ENCODE data around the gene TMEM167B.

TMEM167B gene

DNA sequence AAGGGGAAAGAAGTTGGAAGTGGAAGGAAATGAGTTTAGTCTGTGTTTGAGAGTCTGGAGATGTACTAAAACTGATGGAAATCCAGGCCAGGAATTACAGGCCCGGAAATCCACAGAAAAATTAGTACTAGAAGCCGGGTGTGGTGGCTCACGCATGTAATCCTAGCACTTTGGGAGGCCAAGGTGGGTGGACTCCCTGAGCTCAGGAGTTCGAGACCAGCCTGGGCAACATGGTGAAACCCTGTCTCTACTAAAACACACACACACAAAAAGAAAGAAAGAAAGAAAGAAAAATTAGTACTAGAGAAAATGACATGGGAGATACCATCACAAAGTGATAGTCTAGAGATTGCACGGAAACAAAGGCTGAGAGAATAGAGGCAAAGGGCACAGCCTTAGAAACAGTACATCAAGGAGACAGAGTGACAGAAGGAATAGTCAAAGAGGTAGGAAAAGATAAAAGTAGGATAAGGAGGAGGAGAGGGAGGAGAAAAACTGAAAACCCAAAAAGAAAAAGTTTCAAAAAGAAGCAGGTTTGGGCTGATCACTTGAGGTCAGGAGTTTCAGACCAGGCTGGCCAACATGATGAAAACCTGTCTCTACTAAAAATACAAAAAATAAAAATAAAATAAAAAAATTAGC, 10.0 kb upstream of the TMEM167B start:
- TF ChIP-seq, protein P1, sequence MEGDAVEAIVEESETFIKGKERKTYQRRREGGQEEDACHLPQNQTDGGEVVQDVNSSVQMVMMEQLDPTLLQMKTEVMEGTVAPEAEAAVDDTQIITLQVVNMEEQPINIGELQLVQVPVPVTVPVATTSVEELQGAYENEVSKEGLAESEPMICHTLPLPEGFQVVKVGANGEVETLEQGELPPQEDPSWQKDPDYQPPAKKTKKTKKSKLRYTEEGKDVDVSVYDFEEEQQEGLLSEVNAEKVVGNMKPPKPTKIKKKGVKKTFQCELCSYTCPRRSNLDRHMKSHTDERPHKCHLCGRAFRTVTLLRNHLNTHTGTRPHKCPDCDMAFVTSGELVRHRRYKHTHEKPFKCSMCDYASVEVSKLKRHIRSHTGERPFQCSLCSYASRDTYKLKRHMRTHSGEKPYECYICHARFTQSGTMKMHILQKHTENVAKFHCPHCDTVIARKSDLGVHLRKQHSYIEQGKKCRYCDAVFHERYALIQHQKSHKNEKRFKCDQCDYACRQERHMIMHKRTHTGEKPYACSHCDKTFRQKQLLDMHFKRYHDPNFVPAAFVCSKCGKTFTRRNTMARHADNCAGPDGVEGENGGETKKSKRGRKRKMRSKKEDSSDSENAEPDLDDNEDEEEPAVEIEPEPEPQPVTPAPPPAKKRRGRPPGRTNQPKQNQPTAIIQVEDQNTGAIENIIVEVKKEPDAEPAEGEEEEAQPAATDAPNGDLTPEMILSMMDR (conservative IDR thresholded peaks at IDR 0.05; ENCODE audit: low read depth, low read length), result no peak
- DNase-seq (ENCODE audit: low read depth), result no peak
- no peak overlapping the region for H3K4me3 ChIP-seq (ENCODE audit: low read length)

GRCh38 chr1:109083501-109083900, 7.1 kb upstream of the TMEM167B start:
- no peak overlapping the region for H3K4me3 ChIP-seq (ENCODE audit: low read length)
- no peak for DNase-seq (ENCODE audit: low read depth)
- TF ChIP-seq, protein P1 (conservative IDR thresholded peaks at IDR 0.05; ENCODE audit: low read depth, low read length), result no peak

DNA sequence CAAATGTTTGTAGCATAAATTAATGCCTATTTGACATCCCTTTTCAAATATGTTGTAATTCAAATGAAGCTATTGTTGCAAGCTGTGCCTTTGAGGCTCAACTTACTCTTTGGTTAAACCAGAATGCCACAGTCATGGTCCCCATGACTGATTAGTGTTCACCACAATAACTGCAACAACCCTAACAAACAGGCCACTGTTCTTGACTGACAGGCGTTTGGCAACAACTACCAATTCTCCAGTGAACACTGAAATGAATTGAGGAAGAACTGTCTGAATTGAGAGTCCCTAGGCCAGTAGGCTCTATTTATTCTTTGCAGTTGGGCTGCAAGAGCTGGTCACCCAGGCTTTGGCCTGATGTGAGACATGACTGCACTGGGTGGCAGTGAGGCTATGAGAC, 6.6 kb upstream of the TMEM167B start:
- DNase-seq (ENCODE audit: low read depth), result no peak
- no peak overlapping the region for H3K4me3 ChIP-seq (ENCODE audit: low read length)
- TF ChIP-seq, protein P1 (conservative IDR thresholded peaks at IDR 0.05; ENCODE audit: low read depth, low read length), result no peak

- TF ChIP-seq, protein P1 (conservative IDR thresholded peaks at IDR 0.05; ENCODE audit: low read depth, low read length), result no peak
- DNase-seq (ENCODE audit: low read depth), result no peak
- no peak overlapping the region for H3K4me3 ChIP-seq (ENCODE audit: low read length)
Observed at GRCh38 chr1:109084563-109085517, 5.7 kb upstream of the TMEM167B start.

DNA sequence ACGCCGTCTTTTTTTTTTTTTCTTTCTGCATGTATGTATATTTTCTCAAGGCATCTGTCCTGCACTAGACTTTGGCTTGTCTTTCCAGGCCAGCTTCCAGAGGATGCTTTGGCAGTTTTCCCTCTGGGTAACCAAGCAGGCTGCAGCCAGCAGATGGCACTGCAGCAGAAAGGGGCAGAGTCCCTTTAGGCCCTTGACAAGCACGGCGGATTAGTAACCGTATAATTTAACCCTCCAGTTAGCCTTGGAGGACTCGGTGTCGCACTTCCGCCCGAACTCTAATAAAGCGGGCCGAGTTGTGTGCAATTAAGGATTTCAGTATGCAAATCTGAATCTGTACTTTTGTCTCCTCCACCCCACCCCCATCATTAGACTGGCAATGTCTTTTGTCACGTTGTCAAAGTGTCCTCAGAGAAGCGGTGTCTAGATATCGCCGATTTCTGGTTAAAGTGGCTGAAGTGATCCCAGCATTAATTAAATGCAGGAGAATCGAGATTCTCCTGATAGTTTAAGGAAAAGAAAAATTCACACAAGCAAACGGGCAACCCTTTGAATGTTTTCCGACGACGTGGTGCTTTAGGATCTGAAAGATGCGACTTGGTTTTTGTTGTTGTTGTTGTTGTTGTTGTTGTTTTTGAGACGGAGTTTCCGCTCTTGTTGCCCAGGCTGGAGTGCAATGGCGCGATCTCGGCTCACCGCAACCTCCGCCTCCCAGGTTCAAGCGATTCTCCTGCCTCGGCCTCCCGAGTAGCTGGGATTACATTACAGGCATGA, 1.1 kb upstream of the TMEM167B start:
- no peak for DNase-seq (ENCODE audit: low read depth)
- peak overlapping the region; percentile 9 for H3K4me3 ChIP-seq (ENCODE audit: low read length)

GRCh38 chr1:109091078-109091838, 694 bp downstream of the TMEM167B start:
- DNase-seq (ENCODE audit: low read depth), result no peak
- peak overlapping the region; percentile 93 for H3K4me3 ChIP-seq (ENCODE audit: low read length)
- TF ChIP-seq, protein P1 (conservative IDR thresholded peaks at IDR 0.05; ENCODE audit: low read depth, low read length), result no peak

More for the DNA sequence above, 1.1 kb upstream of the TMEM167B start:
- TF ChIP-seq, protein P1 (conservative IDR thresholded peaks at IDR 0.05; ENCODE audit: low read depth, low read length), result peak; percentile 83
